GM18951 (cell line): ENCODE data around the gene MSRB2.

Experiments
- POLR2A ChIP-seq: IDR thresholded peaks from 4 replicates; pipeline ENCODE4 v1.6.1; 2011; ENCODE audit warnings: mild to moderate bottlenecking; ENCODE audit not compliant: insufficient read length, insufficient read depth; ENCODE audit errors: extremely low read depth
- in situ Hi-C: fragments of 300-500 bp; cut with MboI; formaldehyde crosslinking; loops from one replicate; pipeline ENCODE4 v1.12.0; 2022; ENCODE audit warnings: low sequenced_read_pairs, mixed read lengths, inconsistent platforms; ENCODE audit not compliant: unreplicated experiment

The MSRB2 gene

GRCh38 chr10:23110722-23111516 is 15.5 kb downstream of the MSRB2 start:
- no peak for TF ChIP-seq POLR2A
- in situ Hi-C loops: no loop called here

DNA sequence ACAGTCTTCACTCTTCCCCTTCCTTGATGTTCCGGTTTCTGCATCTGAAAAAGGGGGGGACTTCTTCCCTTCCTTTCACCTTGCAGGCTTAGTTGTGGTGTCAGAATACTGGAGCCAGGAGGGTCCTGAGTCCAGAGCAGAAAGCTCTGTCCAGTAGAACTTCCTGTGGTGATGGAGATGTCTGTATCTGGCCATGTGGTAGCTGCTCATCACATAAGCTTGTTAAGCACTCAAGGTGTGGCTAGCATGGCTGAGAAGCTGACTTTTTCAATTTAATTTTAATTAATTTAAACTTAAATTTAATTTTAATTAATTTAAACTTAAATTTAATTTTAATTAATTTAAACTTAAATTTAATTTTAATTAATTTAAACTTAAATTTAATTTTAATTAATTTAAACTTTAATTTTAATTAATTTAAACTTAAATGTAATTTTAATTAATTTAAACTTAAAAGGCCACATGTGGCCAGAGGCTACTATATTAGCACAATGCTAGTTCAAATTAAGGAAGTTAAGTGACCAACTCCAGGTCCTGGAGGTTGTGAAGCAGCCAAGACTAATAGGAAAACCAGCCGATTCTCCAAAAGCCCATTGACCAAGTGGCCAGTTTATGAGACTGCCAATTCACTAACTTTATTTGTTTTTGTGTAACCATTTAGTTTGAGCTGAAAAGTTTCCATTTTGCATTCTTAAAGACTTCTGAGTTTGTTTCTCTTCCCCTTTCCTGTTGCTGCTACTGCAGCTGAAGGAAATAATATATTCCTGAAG is 16.3 kb downstream of the MSRB2 start:
- no peak for TF ChIP-seq POLR2A

GRCh38 chr10:23114228-23114850 is 19.0 kb downstream of the MSRB2 start:
- TF ChIP-seq POLR2A: no peak
- in situ Hi-C loops: no loop called here

More for the DNA sequence above, 16.3 kb downstream of the MSRB2 start:
- in situ Hi-C loops: no loop called here

GRCh38 chr10:23116486-23117205 is 21.3 kb downstream of the MSRB2 start:
- in situ Hi-C loops: no loop called here

DNA sequence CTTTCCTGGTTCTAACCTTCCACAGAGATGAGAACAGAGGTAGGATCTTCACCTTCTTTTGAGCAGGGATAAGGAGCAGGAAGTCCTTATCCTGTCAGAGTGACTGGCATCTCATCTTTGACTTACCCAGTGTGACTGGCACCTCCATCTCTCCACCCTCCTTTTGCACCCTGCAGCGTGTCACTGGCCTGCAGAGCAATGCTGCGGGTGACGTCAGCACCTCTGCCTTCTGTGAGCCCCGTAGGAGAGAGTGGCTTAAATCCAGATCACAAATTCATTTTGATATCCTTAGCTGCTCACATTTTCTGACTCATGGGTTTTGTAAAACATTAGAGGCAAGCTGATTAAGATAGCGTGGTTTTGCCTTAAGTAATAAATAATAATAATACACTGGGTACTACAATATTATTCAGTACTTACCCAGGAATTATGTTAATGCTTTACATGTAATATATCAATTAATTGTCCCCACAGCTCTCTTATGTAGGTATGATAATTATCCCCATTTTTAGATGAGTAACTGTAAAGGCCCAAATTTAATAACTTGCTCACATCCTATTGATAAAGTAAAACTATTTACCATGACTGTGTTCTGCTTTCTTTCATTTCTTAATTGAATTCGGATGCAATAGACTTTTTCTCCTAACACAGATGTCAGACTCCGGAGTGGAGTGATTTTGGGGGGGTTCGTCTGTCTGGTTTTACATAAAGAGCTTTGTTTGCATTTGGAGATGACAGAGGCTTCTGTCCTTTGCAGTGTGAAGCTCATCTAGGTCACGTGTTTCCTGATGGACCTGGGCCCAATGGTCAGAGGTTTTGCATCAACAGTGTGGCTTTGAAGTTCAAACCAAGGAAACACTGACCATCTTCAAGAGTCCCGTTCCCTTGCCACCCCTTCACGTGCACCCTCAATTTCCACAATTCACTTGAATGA is 24.9 kb downstream of the MSRB2 start:
- TF ChIP-seq POLR2A: no peak
- in situ Hi-C loops: no loop called here

More at GRCh38 chr10:23116486-23117205, 21.3 kb downstream of the MSRB2 start:
- no peak for TF ChIP-seq POLR2A

DNA sequence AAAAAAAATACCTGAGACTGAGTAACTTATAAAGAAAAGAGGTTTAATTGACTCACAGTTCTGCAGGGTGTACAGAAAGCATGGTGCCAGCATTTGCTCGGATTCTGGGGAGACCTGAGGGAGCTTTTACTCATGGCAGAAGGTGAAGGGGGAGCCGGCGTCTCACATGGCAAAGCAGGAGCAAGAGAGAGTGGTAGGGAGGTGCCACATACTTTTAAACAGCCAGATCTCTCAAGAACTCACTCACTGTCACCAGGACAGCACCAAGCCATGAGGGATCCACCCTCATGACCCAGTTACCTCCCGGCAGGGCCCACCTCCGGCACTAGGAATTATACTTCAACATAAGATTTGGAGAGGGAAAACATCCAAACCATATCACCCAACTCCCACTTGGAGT is 25.8 kb downstream of the MSRB2 start:
- in situ Hi-C loops: no loop called here
- no peak for TF ChIP-seq POLR2A

GRCh38 chr10:23136462-23136861 is 41.1 kb downstream of the MSRB2 start:
- no peak for TF ChIP-seq POLR2A
- in situ Hi-C loops: no loop called here

- in situ Hi-C loops: no loop called here
- TF ChIP-seq POLR2A: no peak
Measured at GRCh38 chr10:23139677-23140076, 44.3 kb downstream of the MSRB2 start.

DNA sequence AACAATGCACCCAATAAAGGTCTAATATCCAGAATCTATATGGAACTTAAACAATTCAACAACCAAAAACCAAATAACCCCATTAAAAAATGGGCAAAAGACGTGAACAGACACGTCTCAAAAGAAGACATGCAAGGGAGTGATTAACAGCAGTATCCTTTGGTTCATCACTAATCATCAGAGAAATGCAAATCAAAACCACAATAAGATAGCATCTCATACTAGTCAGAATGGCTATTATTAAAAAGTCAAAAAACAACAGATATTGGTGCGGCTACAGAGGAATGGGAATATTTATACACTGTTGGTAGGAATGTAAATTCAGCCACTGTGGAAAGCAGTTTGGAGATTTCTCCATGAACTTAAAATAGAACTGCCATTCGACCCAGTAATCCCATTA is 46.6 kb downstream of the MSRB2 start:
- TF ChIP-seq POLR2A: no peak
- in situ Hi-C loops: no loop called here

DNA sequence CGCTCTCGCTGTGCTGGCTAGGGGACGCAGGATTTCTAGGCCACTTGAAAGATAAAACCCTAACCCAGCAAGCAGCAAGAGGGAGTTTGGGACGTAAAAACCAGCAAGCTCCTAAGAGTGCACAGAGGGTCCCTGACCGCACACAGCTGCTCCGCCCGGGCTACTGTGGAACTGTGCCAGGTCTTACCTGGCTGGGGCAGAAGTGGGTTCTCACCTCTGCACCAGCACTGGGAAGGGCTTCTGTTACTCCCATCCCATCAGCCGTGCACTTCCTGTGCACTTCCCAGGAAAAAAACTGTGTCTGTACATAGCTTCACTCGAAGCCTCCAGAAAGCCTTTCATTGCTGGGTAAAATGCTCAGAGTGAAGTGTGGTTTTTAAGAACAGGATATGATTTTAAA is 50.9 kb downstream of the MSRB2 start:
- no peak for TF ChIP-seq POLR2A
- in situ Hi-C loops: no loop called here

- in situ Hi-C loops: no loop called here
- no peak for TF ChIP-seq POLR2A
Measured at GRCh38 chr10:23147035-23147434, 51.7 kb downstream of the MSRB2 start.

DNA sequence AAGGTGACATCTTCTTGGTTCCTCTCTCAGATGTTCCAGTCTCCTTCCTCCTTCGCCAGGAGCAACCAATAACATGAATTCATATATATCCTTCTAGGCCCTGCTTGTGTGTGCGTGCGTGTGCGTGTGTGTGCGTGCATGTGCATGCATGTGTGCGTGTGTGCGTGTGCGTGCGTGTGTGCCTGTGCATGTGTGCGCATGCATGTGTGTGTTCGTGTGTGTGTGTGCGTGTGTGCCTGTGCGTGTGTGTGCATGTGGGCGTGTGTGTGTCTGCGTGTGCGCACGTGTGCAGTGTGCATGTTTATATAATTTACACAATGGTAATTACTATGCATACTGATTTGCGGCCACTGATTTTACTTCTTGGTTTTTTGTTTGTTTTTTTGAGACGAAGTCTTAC is 52.8 kb downstream of the MSRB2 start:
- in situ Hi-C loops: no loop called here
- no peak for TF ChIP-seq POLR2A

DNA sequence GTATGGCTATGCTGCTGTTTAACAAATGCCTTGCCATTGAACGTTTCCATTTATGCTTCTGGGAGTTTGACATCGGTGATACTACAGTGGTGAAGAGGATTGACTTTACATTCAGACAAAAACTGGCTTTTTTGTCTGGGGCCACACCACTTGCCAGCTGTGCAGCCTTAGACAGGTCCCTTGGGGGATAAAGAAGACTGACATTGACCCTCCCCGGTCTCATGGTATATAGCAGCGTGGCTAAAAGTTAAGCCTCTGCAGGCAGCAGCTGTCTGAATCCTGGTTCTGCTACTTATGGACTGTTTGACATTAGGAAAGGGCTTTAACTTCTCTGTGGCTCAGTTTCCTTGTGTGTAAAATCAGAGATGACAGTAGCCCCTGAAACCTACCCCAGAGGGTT is 54.7 kb downstream of the MSRB2 start:
- in situ Hi-C loops: loop anchor here (25.0 kb wide), 2 partner anchors 137 to 387 kb away; no protein-coding TSS in a partner anchor
- TF ChIP-seq POLR2A: no peak
